Measurements from ENCODE around the gene PRPH. TPM values are rescaled to one million over a fixed set of nuclear protein-coding genes. Genes with fewer than 3 reads are reported as not detected.

Gene PRPH
- total and polyA plus RNA-seq, 2 of the 13 experiments (the other 11 are each of a cell fraction or from before 2014, with no cell fraction given), result 0.12 TPM; not detected in 1

DNA sequence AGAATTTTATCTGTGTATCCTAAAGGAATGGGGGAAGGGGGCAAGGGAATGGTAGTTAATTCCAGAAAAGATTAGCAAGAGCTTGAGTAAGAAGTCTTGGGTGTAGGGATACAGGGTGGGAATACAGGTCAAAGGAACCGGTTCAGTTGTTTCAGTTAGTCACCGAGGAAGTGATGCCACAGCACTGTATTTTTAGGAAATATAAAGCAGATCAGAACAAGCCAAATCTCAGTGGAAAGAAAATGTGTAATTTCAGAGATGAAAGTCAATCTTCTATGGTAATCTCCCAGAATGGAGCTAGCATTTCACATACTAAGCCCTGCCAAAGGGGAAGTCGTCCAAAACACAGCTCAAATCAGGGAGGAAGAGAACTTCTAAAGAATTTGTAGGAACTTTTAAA lies 34.8 kb upstream of the PRPH start:
- 79% methylated on average over 3 of the region's 3 CpGs for WGBS (ENCODE audit: low lambda C conversion rate)
- in situ Hi-C loops (cut with HindIII; ENCODE audit: extremely low pct_ligation_motif_present, low pct_unique_long_range_greater_than_20kb), result no loop called here
- CTCF ChIA-PET (ENCODE audit: low intra/inter-chr PET ratio, low total read pairs), result no interaction called here
- Histone ChIP-seq H3K4me3 (replicated peaks in 1 of 3; ENCODE audit: insufficient read depth in 1 of 3, low read depth in 2 of 3, low read length in 3 of 3) (no peak overlapping the region), H3K9me3 (ENCODE audit: low read length) (no peaks in the 10 kb centered on the region), H3K27ac (ENCODE audit: extremely low read length, insufficient read depth, low read length) (no peak overlapping the region), H4K20me1 (ENCODE audit: insufficient read depth, low read length) (no peaks in the 10 kb centered on the region), H3K9ac (ENCODE audit: insufficient read depth, low read depth, low read length) (no peak overlapping the region), H3K36me3 (replicated peaks in 1 of 2; ENCODE audit: control insufficient read depth in 1 of 2, insufficient read depth in 2 of 2, low read length in 2 of 2) (no peaks in the 10 kb centered on the region), H3K79me2 (ENCODE audit: insufficient read depth, low read length) (peaks cover 9% of the 10 kb centered on the region), H3K27me3 (ENCODE audit: control insufficient read depth in 1 of 2, insufficient read depth in 2 of 2, low read length in 2 of 2) (no peaks in the 10 kb centered on the region; a peak in 1 of 5 replicates), H2AFZ (ENCODE audit: low read length) (no peak overlapping the region), H3K4me1 (ENCODE audit: insufficient read depth, low read length) (peaks cover 45% of the 10 kb centered on the region), H3K4me2 (ENCODE audit: low read depth, low read length) (no peak overlapping the region)
- no peak for TF ChIP-seq TSC22D2 (CRISPR knock-in tag; IDR thresholded peaks at IDR 0.05; ENCODE audit: borderline replicate concordance)
- TF ChIP-seq, protein P1, sequence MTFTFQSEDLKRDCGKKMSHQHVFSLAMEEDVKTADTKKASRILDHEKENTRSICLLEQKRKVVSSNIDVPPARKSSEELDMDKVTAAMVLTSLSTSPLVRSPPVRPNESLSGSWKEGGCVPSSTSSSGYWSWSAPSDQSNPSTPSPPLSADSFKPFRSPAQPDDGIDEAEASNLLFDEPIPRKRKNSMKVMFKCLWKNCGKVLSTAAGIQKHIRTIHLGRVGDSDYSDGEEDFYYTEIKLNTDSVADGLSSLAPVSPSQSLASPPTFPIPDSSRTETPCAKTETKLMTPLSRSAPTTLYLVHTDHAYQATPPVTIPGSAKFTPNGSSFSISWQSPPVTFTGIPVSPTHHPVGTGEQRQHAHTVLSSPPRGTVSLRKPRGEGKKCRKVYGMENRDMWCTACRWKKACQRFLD (CRISPR knock-in tag; IDR thresholded peaks at IDR 0.05; ENCODE audit: borderline replicate concordance), result no peak
- TF ChIP-seq ARNTL (CRISPR knock-in tag; IDR thresholded peaks at IDR 0.05), result no peak
- TF ChIP-seq, protein P2, sequence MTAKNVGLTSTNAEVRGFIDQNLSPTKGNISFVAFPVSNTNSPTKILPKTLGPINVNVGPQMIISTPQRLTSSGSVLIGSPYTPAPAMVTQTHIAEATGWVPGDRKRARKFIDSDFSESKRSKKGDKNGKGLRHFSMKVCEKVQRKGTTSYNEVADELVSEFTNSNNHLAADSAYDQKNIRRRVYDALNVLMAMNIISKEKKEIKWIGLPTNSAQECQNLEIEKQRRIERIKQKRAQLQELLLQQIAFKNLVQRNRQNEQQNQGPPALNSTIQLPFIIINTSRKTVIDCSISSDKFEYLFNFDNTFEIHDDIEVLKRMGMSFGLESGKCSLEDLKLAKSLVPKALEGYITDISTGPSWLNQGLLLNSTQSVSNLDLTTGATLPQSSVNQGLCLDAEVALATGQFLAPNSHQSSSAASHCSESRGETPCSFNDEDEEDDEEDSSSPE (CRISPR knock-in tag; IDR thresholded peaks at IDR 0.05), result no peak
- TF ChIP-seq HDAC2 (CRISPR knock-in tag; IDR thresholded peaks at IDR 0.05), result no peak
- TF ChIP-seq ZNF567 (CRISPR knock-in tag; IDR thresholded peaks at IDR 0.05; ENCODE audit: borderline replicate concordance), result no peak
- POLR2A ChIA-PET, result no interaction called here
- intact Hi-C loops (cut with micrococcal nuclease; ENCODE audit: unreplicated experiment), result no loop called here
- no peak for ATAC-seq
- FAIRE-seq, result no peak
- DNase-seq (ENCODE audit: low spot score), result no peak
- no TSS peak for BruUV-seq (replicated peaks)

Measured in HepG2 (cell line).